HG03045 (cell line): Measurements from ENCODE around the gene GNGT2.

Experiments used
- ATAC-seq: cut with Tn5 transposase; IDR thresholded peaks from one replicate; pipeline ENCODE4 v1.9.1; 2021; ENCODE audit warnings: mild to moderate bottlenecking, moderate library complexity; ENCODE audit not compliant: unreplicated experiment

The GNGT2 gene

GRCh38 chr17:49210158-49211029 lies at the start of gene GNGT2, which contains the start of gene ABI3:
GNGT2 (minus strand) TSS chr17:49210574; CDS start chr17:49207422, 3,152 bp downstream.
ABI3 (plus strand) TSS chr17:49210707; CDS start chr17:49210725, 18 bp downstream.
- peak; percentile 82 for ATAC-seq

GRCh38 chr17:49259663-49260010 lies 49.3 kb upstream of the GNGT2 start:
- ATAC-seq = no peak

- ATAC-seq = no peak
These were observed 48.0 kb upstream of the GNGT2 start for GRCh38 chr17:49258394-49258793.

- ATAC-seq = no peak
These were observed 44.8 kb upstream of the GNGT2 start for GRCh38 chr17:49255125-49255524.

- no peak for ATAC-seq
These were observed 43.7 kb upstream of the GNGT2 start for GRCh38 chr17:49254066-49254465.

- no peak for ATAC-seq
These were observed 41.8 kb upstream of the GNGT2 start for GRCh38 chr17:49252148-49252695.

GRCh38 chr17:49249890-49250522 lies 39.6 kb upstream of the GNGT2 start:
- no peak for ATAC-seq

GRCh38 chr17:49249292-49249794 lies 39.0 kb upstream of the GNGT2 start:
- no peak for ATAC-seq

GRCh38 chr17:49247944-49248343 lies 37.6 kb upstream of the GNGT2 start:
- no peak for ATAC-seq

GRCh38 chr17:49244839-49245238 lies 34.5 kb upstream of the GNGT2 start:
- ATAC-seq = no peak

GRCh38 chr17:49242813-49243212 lies 32.4 kb upstream of the GNGT2 start:
- ATAC-seq = no peak

GRCh38 chr17:49241692-49242397 lies 31.5 kb upstream of the GNGT2 start:
- ATAC-seq = no peak

- ATAC-seq = no peak
These were observed 30.7 kb upstream of the GNGT2 start for GRCh38 chr17:49241040-49241439.

- ATAC-seq = no peak
These were observed 30.2 kb upstream of the GNGT2 start for GRCh38 chr17:49240619-49241018.

GRCh38 chr17:49239963-49240362 lies 29.6 kb upstream of the GNGT2 start:
- no peak for ATAC-seq

GRCh38 chr17:49235896-49236295 lies 25.5 kb upstream of the GNGT2 start:
- ATAC-seq = no peak

GRCh38 chr17:49234509-49235080 lies 24.2 kb upstream of the GNGT2 start:
- no peak for ATAC-seq

- no peak for ATAC-seq
These were observed 21.2 kb upstream of the GNGT2 start for GRCh38 chr17:49231563-49231894.

- ATAC-seq = peak; percentile 96
These were observed 20.5 kb upstream of the GNGT2 start, which contains the start of gene PHOSPHO1 for GRCh38 chr17:49230636-49231562. PHOSPHO1 (minus strand) TSS chr17:49230787; CDS start chr17:49226691, 4,096 bp downstream.
